PC-3 (cell line): ENCODE data around the gene RALBP1. TPM values are rescaled to one million over a fixed set of nuclear protein-coding genes. Genes with fewer than 3 reads are reported as not detected.
"Not testable (repeated sequence)": the region's sequence is repeated elsewhere in the genome, so short reads cannot be mapped to it uniquely, and the experiment has no call there.

Experiments
- ATAC-seq: fragments of 200-7000 bp; cut with Tn5 transposase; 2 replicates; pipeline ENCODE4 v1.9.1; 2020; ENCODE audit warnings: mild to moderate bottlenecking, moderate library complexity
- BruUV-seq: library from RNA; stranded (reverse); fragments of 400-500 nt; replicated peaks from 2 replicates; lab custom pipeline; 2021; lab: Mats Ljungman, UMichigan
- CTCF ChIA-PET: fragments of 300-600 bp; sonication (Branson Sonifier 250); formaldehyde crosslinking; loops from one replicate; lab custom pipeline; 2022; ENCODE audit warnings: antibody characterized with exemption; lab: Charles Lee
- POLR2A ChIA-PET: fragments of 300-600 bp; sonication (Branson Sonifier 250); formaldehyde crosslinking; loops from one replicate; lab custom pipeline; 2022; ENCODE audit warnings: antibody characterized with exemption; ENCODE audit not compliant: unreplicated experiment; lab: Charles Lee
- DNase-seq: peaks from one replicate; pipeline ENCODE4 v3.0.0-alpha.2; 2015
- H2AFZ ChIP-seq: fragments of 300-600 bp; sonication (generic); 2 replicates; pipeline ENCODE4 v1.6.0; 2016; ENCODE audit warnings: antibody characterized with exemption, low read length
- H3F3A ChIP-seq: fragments of 300-600 bp; sonication (generic); one replicate; pipeline ENCODE4 v1.6.0; 2017; ENCODE audit warnings: antibody characterized with exemption, low read length, control low read depth, mild to moderate bottlenecking; ENCODE audit not compliant: unreplicated experiment
- H3K27ac ChIP-seq: fragments of 300-600 bp; sonication (generic); 2 replicates; pipeline ENCODE4 v1.5.1; 2016; ENCODE audit warnings: mild to moderate bottlenecking, low read length
- H3K27me3 ChIP-seq: fragments of 300-600 bp; sonication (generic); 2 replicates; pipeline ENCODE4 v1.6.1; 2016; ENCODE audit warnings: low read length, mixed read lengths
- H3K36me3 ChIP-seq: fragments of 300-600 bp; sonication (generic); 2 replicates; pipeline ENCODE4 v1.6.1; 2016; ENCODE audit warnings: low read depth, mixed run types, low read length, mixed read lengths
- H3K4me1 ChIP-seq: fragments of 300-600 bp; sonication (generic); 2 replicates; pipeline ENCODE4 v1.5.1; 2016; ENCODE audit warnings: low read length; ENCODE audit not compliant: insufficient read depth
- H3K4me2 ChIP-seq: fragments of 300-600 bp; sonication (generic); 2 replicates; pipeline ENCODE4 v1.6.0; 2016; ENCODE audit warnings: low read length
- H3K4me3 ChIP-seq: fragments of 300-600 bp; sonication (generic); 2 replicates; pipeline ENCODE4 v1.5.1; 2016; ENCODE audit warnings: mild to moderate bottlenecking, low read length, mixed read lengths
- H3K79me2 ChIP-seq: fragments of 300-600 bp; sonication (generic); 2 replicates; pipeline ENCODE4 v1.6.1; 2017; ENCODE audit warnings: low read length, mixed read lengths
- H3K9ac ChIP-seq: fragments of 300-600 bp; sonication (generic); 2 replicates; pipeline ENCODE4 v1.6.0; 2016; ENCODE audit warnings: mild to moderate bottlenecking, low read length
- H3K9me2 ChIP-seq: fragments of 300-600 bp; sonication (generic); replicated peaks from 2 replicates; pipeline ENCODE4 v1.6.1; 2016; ENCODE audit warnings: mixed run types, low read length, mixed read lengths
- H3K9me3 ChIP-seq: fragments of 300-600 bp; sonication (generic); 2 replicates; pipeline ENCODE4 v1.6.1; 2016; ENCODE audit warnings: low read length, mixed read lengths
- H4K20me1 ChIP-seq: fragments of 300-600 bp; sonication (generic); 2 replicates; pipeline ENCODE4 v1.6.1; 2016; ENCODE audit warnings: low read length, mixed read lengths
- EZH2 ChIP-seq: fragments of 300-600 bp; sonication (generic); IDR thresholded peaks from one replicate; pipeline ENCODE4 v1.6.1; 2017; ENCODE audit warnings: antibody characterized with exemption, mild to moderate bottlenecking, low read length; ENCODE audit not compliant: unreplicated experiment
- EZH2phosphoT487 ChIP-seq: fragments of 300-600 bp; sonication (generic); IDR thresholded peaks from 2 replicates; pipeline ENCODE4 v1.6.1; 2018; ENCODE audit warnings: mild to moderate bottlenecking, antibody characterized with exemption, low read length, borderline replicate concordance
- intact Hi-C: fragments of 100-400 bp; cut with micrococcal nuclease; formaldehyde crosslinking; loops from 2 replicates; pipeline ENCODE4 v1.9.0; 2023
- total RNA-seq: library from RNA; depleted of rRNA; stranded (reverse); fragments of >200 nt; gene quantifications from 2 replicates; pipeline ENCODE4 v1.2.3, GENCODE V29; 2014
- TF ChIP-seq, protein P1 (sequence below): fragments of 300-600 bp; sonication (generic); conservative IDR thresholded peaks from 2 replicates; pipeline ENCODE4 v1.5.1; 2017; ENCODE audit warnings: antibody characterized with exemption, low read depth, mild to moderate bottlenecking, low read length

RALBP1 gene
- total RNA-seq, 1 experiment from 2014 or later = 89.8 TPM

DNA sequence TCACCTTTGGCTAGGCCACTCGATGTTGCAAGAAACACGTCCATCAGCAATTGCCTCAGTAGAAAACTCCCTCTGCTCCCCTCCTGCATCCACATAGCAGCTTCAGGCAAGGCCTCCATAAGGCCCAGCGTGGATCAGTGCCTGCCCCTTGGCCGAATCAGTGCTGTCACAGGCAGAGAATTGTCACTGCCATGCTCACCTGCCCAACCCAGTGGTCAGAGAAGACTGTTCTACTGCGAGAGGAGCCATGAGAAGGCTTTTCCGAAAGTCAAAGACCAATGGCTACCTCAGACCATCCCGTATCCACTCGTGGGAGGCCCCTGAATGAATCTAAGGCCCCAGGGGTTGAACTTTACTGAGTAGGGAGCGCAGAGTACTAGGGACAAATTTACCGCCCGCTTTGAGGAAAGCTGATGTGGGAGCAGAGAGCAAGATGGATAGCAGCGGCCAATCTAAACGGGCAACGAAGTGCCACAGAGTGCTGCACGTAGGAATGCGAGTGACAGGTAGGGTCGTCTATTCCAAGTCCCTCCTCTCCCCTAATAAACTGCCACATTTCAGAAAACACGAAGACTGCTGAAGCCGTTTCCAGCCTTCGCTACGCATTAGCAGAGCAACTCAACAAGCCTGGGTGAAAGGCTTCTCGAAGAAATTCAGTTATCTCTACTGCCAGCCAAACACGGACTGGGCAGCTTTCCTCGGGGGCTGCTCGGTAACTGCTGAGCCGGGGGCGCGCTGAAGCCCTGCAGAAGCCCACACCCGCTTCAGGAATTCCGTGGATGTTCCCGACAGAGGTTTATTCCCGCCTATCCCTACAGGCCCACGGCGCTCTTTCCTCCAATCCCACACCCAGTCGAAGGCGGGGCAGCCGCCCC, 968 bp upstream of the RALBP1 start:
- H3K79me2 ChIP-seq = peaks cover 46% of the 10 kb centered on the region
- intact Hi-C loops = loop anchor here (2.0 kb wide), 4 partner anchors 40 to 140 kb away; partner anchors contain the start of gene TWSG1
- H3K4me3 ChIP-seq = peak overlapping the region; percentile 93
- peak overlapping the region; percentile 92 for H3K27ac ChIP-seq
- peak; percentile 87 for DNase-seq
- H4K20me1 ChIP-seq = peaks cover 14% of the 10 kb centered on the region; the same call in 1 of the 2 replicates
- H3K9ac ChIP-seq = peak overlapping the region; percentile 96
- peaks cover 15% of the 10 kb centered on the region for H3K4me1 ChIP-seq
- H2AFZ ChIP-seq = peak overlapping the region; percentile 96
- H3K9me2 ChIP-seq = no peaks in the 10 kb centered on the region
- CTCF ChIA-PET = no interaction called here
- H3K27me3 ChIP-seq = no peaks in the 10 kb centered on the region
- no peaks in the 10 kb centered on the region for H3F3A ChIP-seq
- peak; percentile 66 for ATAC-seq
- H3K36me3 ChIP-seq = peaks cover 9% of the 10 kb centered on the region; the same call in 1 of the 2 replicates
- BruUV-seq = TSS peak; percentile 80
- TF ChIP-seq EZH2phosphoT487 = no peak
- TF ChIP-seq, protein P1, sequence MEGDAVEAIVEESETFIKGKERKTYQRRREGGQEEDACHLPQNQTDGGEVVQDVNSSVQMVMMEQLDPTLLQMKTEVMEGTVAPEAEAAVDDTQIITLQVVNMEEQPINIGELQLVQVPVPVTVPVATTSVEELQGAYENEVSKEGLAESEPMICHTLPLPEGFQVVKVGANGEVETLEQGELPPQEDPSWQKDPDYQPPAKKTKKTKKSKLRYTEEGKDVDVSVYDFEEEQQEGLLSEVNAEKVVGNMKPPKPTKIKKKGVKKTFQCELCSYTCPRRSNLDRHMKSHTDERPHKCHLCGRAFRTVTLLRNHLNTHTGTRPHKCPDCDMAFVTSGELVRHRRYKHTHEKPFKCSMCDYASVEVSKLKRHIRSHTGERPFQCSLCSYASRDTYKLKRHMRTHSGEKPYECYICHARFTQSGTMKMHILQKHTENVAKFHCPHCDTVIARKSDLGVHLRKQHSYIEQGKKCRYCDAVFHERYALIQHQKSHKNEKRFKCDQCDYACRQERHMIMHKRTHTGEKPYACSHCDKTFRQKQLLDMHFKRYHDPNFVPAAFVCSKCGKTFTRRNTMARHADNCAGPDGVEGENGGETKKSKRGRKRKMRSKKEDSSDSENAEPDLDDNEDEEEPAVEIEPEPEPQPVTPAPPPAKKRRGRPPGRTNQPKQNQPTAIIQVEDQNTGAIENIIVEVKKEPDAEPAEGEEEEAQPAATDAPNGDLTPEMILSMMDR = no peak
- TF ChIP-seq EZH2 = no peak
- POLR2A ChIA-PET = no interaction called here
- peak overlapping the region; percentile 91 for H3K4me2 ChIP-seq
- no peaks in the 10 kb centered on the region for H3K9me3 ChIP-seq

DNA sequence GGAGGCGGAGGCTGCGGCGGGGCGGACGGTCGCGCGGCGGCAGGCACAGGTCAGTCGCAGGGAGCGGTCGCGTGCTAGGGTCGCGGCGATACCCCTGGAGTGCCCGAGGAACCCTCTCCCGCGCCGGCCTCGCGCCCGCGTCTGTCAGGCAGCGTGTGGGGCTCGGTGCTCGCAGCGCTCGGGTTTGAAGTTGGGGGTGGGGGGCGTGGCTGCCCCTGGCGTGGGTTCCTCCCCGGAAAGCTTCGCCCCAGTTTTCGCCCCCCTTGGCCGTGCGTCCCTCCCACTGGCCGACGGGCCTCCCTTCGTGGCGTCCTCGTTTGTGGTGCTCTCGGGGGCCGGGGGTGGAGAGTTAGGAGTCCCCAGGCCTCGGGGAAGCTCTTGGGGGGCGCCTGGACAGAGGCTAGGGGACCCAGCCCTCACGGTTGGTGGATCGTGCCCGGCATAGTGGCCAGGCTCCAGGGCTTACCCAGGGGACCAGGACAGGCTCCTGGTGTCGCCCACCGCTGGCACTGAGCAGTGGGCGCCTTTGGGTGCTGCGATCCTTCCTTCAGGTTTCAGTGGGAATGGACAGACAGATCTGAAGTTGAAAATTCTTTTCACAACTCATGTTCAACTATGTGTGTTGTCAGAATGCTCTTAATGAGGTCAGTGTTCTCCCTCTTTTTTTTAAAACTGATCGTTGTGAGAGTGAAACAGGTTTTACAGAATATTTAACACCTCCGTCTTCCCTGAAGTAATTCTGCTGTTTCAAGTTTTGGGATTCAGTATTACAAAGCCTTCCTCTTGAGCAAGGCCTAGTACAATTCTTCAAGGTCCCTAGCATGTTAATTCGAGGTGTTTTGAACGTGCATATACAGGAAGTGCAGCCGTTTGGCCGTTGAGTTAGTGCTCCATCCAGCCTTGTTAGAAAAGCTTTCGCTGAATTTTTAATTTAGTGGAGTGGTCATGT, 604 bp downstream of the RALBP1 start:
- H3K4me1 ChIP-seq = peaks cover 15% of the 10 kb centered on the region
- POLR2A ChIA-PET = interaction anchor here (0.6 kb wide), 1 partner anchor 64 kb away, joined by 3 read pairs; no protein-coding TSS in a partner anchor
- peak overlapping the region; percentile 33 for H2AFZ ChIP-seq
- H3K4me2 ChIP-seq = peak overlapping the region; percentile 88
- peak; percentile 1; the same call in 1 of the 2 replicates for ATAC-seq
- CTCF ChIA-PET = no interaction called here
- H3K4me3 ChIP-seq = peak overlapping the region; percentile 93
- no peak overlapping the region for H3K27ac ChIP-seq
- peak overlapping the region; percentile 96 for H3K9ac ChIP-seq
- H3K9me2 ChIP-seq = no peaks in the 10 kb centered on the region
- BruUV-seq = no TSS peak
- peak; percentile 33 for DNase-seq
- H3K79me2 ChIP-seq = peaks cover 61% of the 10 kb centered on the region
- no peaks in the 10 kb centered on the region for H3K27me3 ChIP-seq
- no peaks in the 10 kb centered on the region for H3F3A ChIP-seq
- peaks cover 16% of the 10 kb centered on the region; the same call in 1 of the 2 replicates for H3K36me3 ChIP-seq
- no peaks in the 10 kb centered on the region for H3K9me3 ChIP-seq
- peaks cover 14% of the 10 kb centered on the region; the same call in 1 of the 2 replicates for H4K20me1 ChIP-seq
- intact Hi-C loops = loop anchor here (2.0 kb wide), 4 partner anchors 39 to 141 kb away; partner anchors contain the start of gene TWSG1
- TF ChIP-seq, protein P1 = no peak
- TF ChIP-seq EZH2 (no peak), EZH2phosphoT487 (no peak)

DNA sequence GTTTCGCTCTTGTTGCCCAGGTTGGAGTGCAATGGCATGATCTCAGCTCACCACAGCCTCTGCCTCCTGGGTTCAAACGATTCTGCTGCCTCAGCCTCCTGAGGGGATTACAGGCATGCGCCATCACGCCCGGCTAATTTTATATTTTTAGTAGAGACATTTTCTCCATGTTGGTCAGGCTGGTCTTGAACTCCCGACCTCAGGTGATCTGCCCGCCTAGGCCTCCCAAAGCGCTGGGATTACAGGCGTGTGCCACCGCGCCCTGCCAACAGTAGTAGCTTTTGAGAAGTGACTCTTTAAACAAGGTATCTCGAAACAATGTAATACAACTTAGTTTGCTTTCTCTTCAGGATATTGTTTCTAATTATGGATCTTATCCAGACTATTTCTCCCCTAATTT, 1.6 kb downstream of the RALBP1 start:
- H3K9ac ChIP-seq, CTCF ChIA-PET, H3F3A ChIP-seq, H3K9me2 ChIP-seq, DNase-seq, ATAC-seq, POLR2A ChIA-PET, H3K27me3 ChIP-seq, intact Hi-C loops, H2AFZ ChIP-seq, H3K9me3 ChIP-seq, H3K27ac ChIP-seq: not testable (repeated sequence)
- peak overlapping the region; percentile 88 for H3K4me2 ChIP-seq
- H3K79me2 ChIP-seq = peaks cover 72% of the 10 kb centered on the region
- H3K4me1 ChIP-seq = peaks cover 15% of the 10 kb centered on the region
- TSS peak; percentile 29 for BruUV-seq
- peak overlapping the region; percentile 93; the same call in 1 of the 2 replicates for H3K4me3 ChIP-seq
- peaks cover 16% of the 10 kb centered on the region; the same call in 1 of the 2 replicates for H3K36me3 ChIP-seq
- H4K20me1 ChIP-seq = peaks cover 14% of the 10 kb centered on the region; the same call in 1 of the 2 replicates
